OCI-LY7 (cell line): Measurements from ENCODE around the gene CCDC3. TPM values are rescaled to one million over a fixed set of nuclear protein-coding genes. Genes with fewer than 3 reads are reported as not detected.

Source experiments
- BruUV-seq: library from RNA; stranded (reverse); fragments of 400-500 nt; replicated peaks from 2 replicates; lab custom pipeline; 2021; lab: Mats Ljungman, UMichigan
- CTCF ChIA-PET: fragments of 300-600 bp; sonication (Branson Sonifier 250); formaldehyde crosslinking; loops from one replicate; lab custom pipeline; 2022; ENCODE audit warnings: antibody characterized with exemption; ENCODE audit not compliant: unreplicated experiment; lab: Charles Lee
- POLR2A ChIA-PET: fragments of 300-600 bp; sonication (Branson Sonifier 250); formaldehyde crosslinking; loops from one replicate; lab custom pipeline; 2022; ENCODE audit warnings: antibody characterized with exemption; lab: Charles Lee
- DNase-seq: peaks from one replicate; pipeline ENCODE4 v3.0.0-alpha.2; 2015; ENCODE audit warnings: low spot score
- H2AFZ ChIP-seq: fragments of 200-600 bp; sonication (generic), shearing (Covaris generic); 2 replicates; pipeline ENCODE4 v1.6.1; 2014; ENCODE audit warnings: mild to moderate bottlenecking, antibody characterized with exemption, low read length, moderate library complexity
- H3K27ac ChIP-seq: fragments of 200-600 bp; sonication (generic); 2 replicates; pipeline ENCODE4 v1.5.1; 2014; ENCODE audit warnings: mixed run types, low read depth, mild to moderate bottlenecking, moderate library complexity, low read length, inconsistent platforms; ENCODE audit not compliant: poor library complexity, severe bottlenecking
- H3K36me3 ChIP-seq: fragments of 200-600 bp; sonication (generic); 2 replicates; pipeline ENCODE4 v1.6.1; 2014; ENCODE audit warnings: mild to moderate bottlenecking, antibody characterized with exemption, low read length, moderate library complexity, mixed read lengths; ENCODE audit not compliant: insufficient read depth
- H3K4me1 ChIP-seq: fragments of 200-600 bp; sonication (generic); 2 replicates; pipeline ENCODE4 v1.5.1; 2014; ENCODE audit warnings: mild to moderate bottlenecking, low read length; ENCODE audit not compliant: insufficient read depth, poor library complexity, severe bottlenecking
- H3K4me2 ChIP-seq: fragments of 200-600 bp; sonication (generic); 2 replicates; pipeline ENCODE4 v1.6.1; 2014; ENCODE audit warnings: mild to moderate bottlenecking, low read length
- H3K4me3 ChIP-seq: fragments of 200-600 bp; sonication (generic); 2 replicates; pipeline ENCODE4 v1.5.1; 2014; ENCODE audit warnings: mild to moderate bottlenecking, low read depth, low read length; ENCODE audit not compliant: poor library complexity, severe bottlenecking
- H3K79me2 ChIP-seq: fragments of 200-600 bp; sonication (generic); 2 replicates; pipeline ENCODE4 v1.6.1; 2016; ENCODE audit warnings: low read depth, mild to moderate bottlenecking, low read length, moderate library complexity, mixed read lengths; ENCODE audit not compliant: insufficient read depth
- H3K9me2 ChIP-seq: fragments of 200-600 bp; sonication (generic); 2 replicates; pipeline ENCODE4 v1.6.1; 2016; ENCODE audit warnings: mild to moderate bottlenecking, low read length, mixed read lengths; ENCODE audit not compliant: insufficient read depth
- H3K9me3 ChIP-seq: fragments of 200-600 bp; sonication (generic); 2 replicates; pipeline ENCODE4 v1.6.1; 2014; ENCODE audit warnings: mild to moderate bottlenecking, mixed run types, low read length, mixed read lengths
- H4K20me1 ChIP-seq: fragments of 200-600 bp; sonication (generic); 2 replicates; pipeline ENCODE4 v1.6.1; 2014; ENCODE audit warnings: mild to moderate bottlenecking, antibody characterized with exemption, low read length, moderate library complexity, mixed read lengths; ENCODE audit not compliant: insufficient read depth
- CTCF ChIP-seq: fragments of 200-600 bp; sonication (generic); conservative IDR thresholded peaks from 2 replicates; pipeline ENCODE4 v1.5.1; 2014; ENCODE audit warnings: mild to moderate bottlenecking, antibody characterized with exemption, low read length, moderate library complexity, mixed read lengths
- EZH2phosphoT487 ChIP-seq: fragments of 200-600 bp; sonication (generic); IDR thresholded peaks from 2 replicates; pipeline ENCODE4 v1.6.1; 2018; ENCODE audit warnings: low read depth, borderline replicate concordance, mild to moderate bottlenecking, mixed run types, antibody characterized with exemption, low read length, moderate library complexity, mixed read lengths
- intact Hi-C: fragments of 100-400 bp; cut with micrococcal nuclease; formaldehyde crosslinking; loops from one replicate; pipeline ENCODE4 v1.10.0; 2022; ENCODE audit not compliant: unreplicated experiment
- total RNA-seq, 2 experiments: library from RNA; depleted of rRNA in 1 of 2; stranded (reverse); fragments of >200 nt in 1 of 2; shearing (Covaris generic) in 1 of 2; gene quantifications; 2 replicates each; pipeline ENCODE4 v1.2.3, GENCODE V29; 2014 to 2022

CCDC3 gene
- total RNA-seq, 2 experiments from 2014 or later, result not detected

DNA sequence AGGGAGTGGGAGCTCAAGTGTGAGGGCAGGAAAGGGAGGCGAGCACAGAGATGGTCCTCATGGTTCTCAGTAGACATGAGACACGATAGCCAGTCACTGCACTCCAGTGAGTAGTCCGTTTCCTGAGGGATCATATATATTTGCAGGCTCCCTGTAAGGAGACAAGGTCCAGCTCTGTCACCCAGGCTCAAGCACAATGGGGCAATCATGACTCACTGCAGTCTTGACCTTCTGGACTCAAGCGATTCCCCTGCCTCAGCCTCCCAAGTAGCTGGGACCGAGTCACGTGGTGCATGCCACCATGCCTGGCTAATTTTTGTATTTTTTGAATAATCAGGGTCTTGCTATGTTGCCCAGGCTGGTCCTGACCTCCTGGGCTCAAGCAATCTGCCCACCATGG lies 116.7 kb downstream of the CCDC3 start:
- no peaks in the 10 kb centered on the region for H3K4me1 ChIP-seq
- no peak overlapping the region for H2AFZ ChIP-seq
- intact Hi-C loops, result no loop called here
- H3K36me3 ChIP-seq, result no peaks in the 10 kb centered on the region
- ChIA-PET POLR2A (interaction anchor here (0.5 to 0.6 kb wide), 2 partner anchors 19 to 126 kb away, joined by 3 to 5 read pairs; no protein-coding TSS in a partner anchor), CTCF (no interaction called here)
- no TSS peak for BruUV-seq
- H3K27ac ChIP-seq, result no peak overlapping the region
- H3K79me2 ChIP-seq, result no peaks in the 10 kb centered on the region
- no peak for DNase-seq
- H3K9me3 ChIP-seq, result no peaks in the 10 kb centered on the region
- no peaks in the 10 kb centered on the region for H3K9me2 ChIP-seq
- H3K4me2 ChIP-seq, result no peak overlapping the region
- no peak overlapping the region for H3K4me3 ChIP-seq
- H4K20me1 ChIP-seq, result no peaks in the 10 kb centered on the region
- TF ChIP-seq CTCF (no peak), EZH2phosphoT487 (no peak)

GRCh38 chr10:12880423-12880822 lies 121.1 kb downstream of the CCDC3 start:
- no peaks in the 10 kb centered on the region for H3K36me3 ChIP-seq
- H2AFZ ChIP-seq, result no peak overlapping the region
- no peaks in the 10 kb centered on the region for H3K9me2 ChIP-seq
- no peaks in the 10 kb centered on the region for H3K79me2 ChIP-seq
- no peak for DNase-seq
- intact Hi-C loops, result no loop called here
- BruUV-seq, result no TSS peak
- no peak overlapping the region for H3K4me3 ChIP-seq
- no peaks in the 10 kb centered on the region for H3K4me1 ChIP-seq
- ChIA-PET CTCF (no interaction called here), POLR2A (interaction anchor here (0.6 to 0.9 kb wide), 2 partner anchors 22 to 548 kb away, joined by 3 to 4 read pairs; no protein-coding TSS in a partner anchor)
- TF ChIP-seq CTCF (no peak), EZH2phosphoT487 (no peak)
- H4K20me1 ChIP-seq, result no peaks in the 10 kb centered on the region
- H3K4me2 ChIP-seq, result no peak overlapping the region
- no peak overlapping the region for H3K27ac ChIP-seq
- H3K9me3 ChIP-seq, result no peaks in the 10 kb centered on the region

DNA sequence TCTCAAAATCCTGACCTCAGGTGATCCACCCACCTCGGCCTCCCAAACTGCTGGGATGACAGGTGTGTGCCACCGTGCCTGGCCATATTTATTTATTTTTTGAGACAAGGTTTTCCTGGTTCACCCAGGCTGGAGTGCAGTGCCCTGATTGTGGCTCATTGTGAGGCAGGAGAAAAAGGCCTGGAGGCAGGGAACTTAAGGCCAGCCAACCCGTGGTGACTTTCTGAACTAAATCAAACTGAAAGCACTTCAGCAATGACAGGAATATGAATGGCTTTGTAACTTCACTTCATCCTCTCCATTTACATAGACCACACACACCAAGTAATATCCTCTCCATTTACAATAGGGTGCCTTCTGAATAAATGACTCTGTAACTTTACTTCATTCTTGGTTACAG lies 124.4 kb downstream of the CCDC3 start:
- intact Hi-C loops, result no loop called here
- Histone ChIP-seq H3K9me3 (no peaks in the 10 kb centered on the region), H3K4me2 (no peak overlapping the region), H3K27ac (no peak overlapping the region), H2AFZ (no peak overlapping the region), H3K4me1 (no peaks in the 10 kb centered on the region), H3K79me2 (no peaks in the 10 kb centered on the region), H3K36me3 (no peaks in the 10 kb centered on the region), H4K20me1 (no peaks in the 10 kb centered on the region), H3K9me2 (no peaks in the 10 kb centered on the region), H3K4me3 (no peak overlapping the region)
- no peak for DNase-seq
- POLR2A ChIA-PET, result no interaction called here
- CTCF ChIA-PET, result no interaction called here
- BruUV-seq, result no TSS peak
- TF ChIP-seq EZH2phosphoT487 (no peak), CTCF (no peak)
